Stomach (tissue), 9 donors: Measurements from ENCODE around the gene AGAP1. TPM values are rescaled to one million over a fixed set of nuclear protein-coding genes. Genes with fewer than 3 reads are reported as not detected.

Experiments used
- DNase-seq, 2 donors: peaks; one replicate each; pipeline versions ENCODE4 v3.0.0 to v3.0.0-alpha.2; 2013 to 2019
- H3K27ac ChIP-seq, 5 donors: fragments of 200-600 bp in 4 of 5; sonication (generic) in 4 of 5; one replicate each; pipeline ENCODE4 v1.5.1; 2013 to 2019; ENCODE audit warnings: mild to moderate bottlenecking in 1 of 5, moderate library complexity in 1 of 5
- H3K27me3 ChIP-seq, 3 donors: fragments of 200-600 bp; sonication (generic); one replicate each; pipeline ENCODE4 v1.5.1; 2017 to 2019; ENCODE audit warnings: mixed run types in 1 of 3
- H3K36me3 ChIP-seq, 4 donors: fragments of 200-600 bp; sonication (generic); 1 replicate in 3 of 4; 2 replicates in 1 of 4; pipeline ENCODE4 v1.5.1; 2016 to 2019
- H3K4me1 ChIP-seq, 4 donors: fragments of 200-600 bp; sonication (generic); one replicate each; pipeline ENCODE4 v1.5.1; 2016 to 2019
- H3K4me3 ChIP-seq, 4 donors: fragments of 200-600 bp; sonication (generic) in 3 of 4; one replicate each; pipeline ENCODE4 v1.5.1; 2016 to 2019; ENCODE audit warnings: mild to moderate bottlenecking in 1 of 4
- H3K9me3 ChIP-seq, 4 donors: fragments of 200-600 bp; sonication (generic); one replicate each; pipeline ENCODE4 v1.5.1; 2016 to 2019
- EP300 ChIP-seq: sonication (generic); formaldehyde crosslinking; IDR thresholded peaks from one replicate; pipeline ENCODE4 v1.6.1; 2017; ENCODE audit warnings: antibody characterized with exemption
- POLR2A ChIP-seq, 4 donors: fragments of 450-650 bp; IDR thresholded peaks; one replicate each; pipeline ENCODE4 v1.6.1; 2016; ENCODE audit warnings: antibody characterized with exemption in 4 of 4, control low read depth in 2 of 4, mild to moderate bottlenecking in 1 of 4, moderate library complexity in 1 of 4
- POLR2AphosphoS5 ChIP-seq, 3 donors: sonication (generic); formaldehyde crosslinking; IDR thresholded peaks; one replicate each; pipeline ENCODE4 v1.6.1; 2016; ENCODE audit warnings: antibody characterized with exemption in 3 of 3
- WGBS, 5 donors: extraction: QIAGEN DNeasy Blood & Tissue Kit in 3 of 5; methylation state at CpG; one replicate each; pipeline versions ENCODE4 v1.1.5 to v1.1.7; 2013 to 2018; 5-methylcytosine and 5-hydroxymethylcytosine counted together
- intact Hi-C: fragments of 100-400 bp; cut with DNase I; formaldehyde crosslinking; loops from one replicate; pipeline ENCODE4 v1.15.1; 2023; ENCODE audit warnings: low total_unique reads
- polyA plus RNA-seq, 3 donors: library from polyadenylated mRNA; stranded (reverse); fragments of 200-250 nt; gene quantifications; one replicate each; pipeline ENCODE4 v1.2.3, GENCODE V29; 2013
- total RNA-seq, 5 donors: library from RNA; depleted of rRNA; stranded (reverse); fragments of >200 nt; gene quantifications; one replicate each; pipeline versions ENCODE4 v1.1.0 to v1.2.3, GENCODE V29; 2014 to 2016
- TF ChIP-seq, protein P1 (sequence below), 7 experiments: fragments of 450-650 bp in 4 of 7; fragments of 200-600 bp in 3 of 7; sonication (generic) in 3 of 7; IDR thresholded peaks; one replicate each; pipeline ENCODE4 v1.5.1; 2016 to 2019; ENCODE audit warnings: antibody characterized with exemption in 7 of 7, control low read depth in 2 of 7, mild to moderate bottlenecking in 1 of 7
- donor health status: healthy with polysubstance abuse.
- donor health status: Bipolar disorder and iron deficiency.
- donor health status: healthy.

The AGAP1 gene
- total and polyA plus RNA-seq, 8 donors: 4.2 to 139 (median 35.0) TPM

DNA sequence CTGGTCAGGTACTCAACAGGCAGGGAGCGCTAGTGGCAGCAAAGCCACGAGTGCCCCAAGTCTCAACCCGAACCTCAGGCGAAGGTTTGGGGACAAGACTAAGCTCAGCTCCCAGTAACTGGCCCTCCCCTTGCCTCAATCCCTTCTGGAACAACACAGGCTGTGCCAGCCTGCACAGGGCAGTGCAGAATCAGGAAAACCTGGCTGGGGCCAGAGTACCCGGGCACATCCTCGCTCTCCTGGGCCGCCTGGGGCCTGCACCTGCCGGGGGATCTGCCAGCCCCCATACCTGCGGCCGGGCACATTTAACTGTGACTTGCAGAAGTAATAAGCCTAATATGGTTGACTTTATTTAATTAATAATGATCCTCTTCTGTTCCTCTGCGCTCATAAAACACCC is 613.7 kb downstream of the AGAP1 start:
- 88 to 94% (median 92%) methylated on average over 8 to 11 of the region's 11 CpGs for WGBS, 5 donors
- TF ChIP-seq POLR2A (IDR thresholded peaks at IDR 0.05): no peak
- TF ChIP-seq EP300: no peak
- no peak for TF ChIP-seq POLR2AphosphoS5 (IDR thresholded peaks at IDR 0.05)
- TF ChIP-seq, protein P1, sequence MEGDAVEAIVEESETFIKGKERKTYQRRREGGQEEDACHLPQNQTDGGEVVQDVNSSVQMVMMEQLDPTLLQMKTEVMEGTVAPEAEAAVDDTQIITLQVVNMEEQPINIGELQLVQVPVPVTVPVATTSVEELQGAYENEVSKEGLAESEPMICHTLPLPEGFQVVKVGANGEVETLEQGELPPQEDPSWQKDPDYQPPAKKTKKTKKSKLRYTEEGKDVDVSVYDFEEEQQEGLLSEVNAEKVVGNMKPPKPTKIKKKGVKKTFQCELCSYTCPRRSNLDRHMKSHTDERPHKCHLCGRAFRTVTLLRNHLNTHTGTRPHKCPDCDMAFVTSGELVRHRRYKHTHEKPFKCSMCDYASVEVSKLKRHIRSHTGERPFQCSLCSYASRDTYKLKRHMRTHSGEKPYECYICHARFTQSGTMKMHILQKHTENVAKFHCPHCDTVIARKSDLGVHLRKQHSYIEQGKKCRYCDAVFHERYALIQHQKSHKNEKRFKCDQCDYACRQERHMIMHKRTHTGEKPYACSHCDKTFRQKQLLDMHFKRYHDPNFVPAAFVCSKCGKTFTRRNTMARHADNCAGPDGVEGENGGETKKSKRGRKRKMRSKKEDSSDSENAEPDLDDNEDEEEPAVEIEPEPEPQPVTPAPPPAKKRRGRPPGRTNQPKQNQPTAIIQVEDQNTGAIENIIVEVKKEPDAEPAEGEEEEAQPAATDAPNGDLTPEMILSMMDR (IDR thresholded peaks at IDR 0.05): no peak
- Histone ChIP-seq H3K36me3 (no peaks in the 10 kb centered on the region), H3K4me3 (no peak overlapping the region), H3K27ac (no peak overlapping the region), H3K27me3 (no peaks in the 10 kb centered on the region), H3K9me3 (no peaks in the 10 kb centered on the region), H3K4me1 (no peaks in the 10 kb centered on the region)
- intact Hi-C loops: no loop called here
- no peak for DNase-seq

DNA sequence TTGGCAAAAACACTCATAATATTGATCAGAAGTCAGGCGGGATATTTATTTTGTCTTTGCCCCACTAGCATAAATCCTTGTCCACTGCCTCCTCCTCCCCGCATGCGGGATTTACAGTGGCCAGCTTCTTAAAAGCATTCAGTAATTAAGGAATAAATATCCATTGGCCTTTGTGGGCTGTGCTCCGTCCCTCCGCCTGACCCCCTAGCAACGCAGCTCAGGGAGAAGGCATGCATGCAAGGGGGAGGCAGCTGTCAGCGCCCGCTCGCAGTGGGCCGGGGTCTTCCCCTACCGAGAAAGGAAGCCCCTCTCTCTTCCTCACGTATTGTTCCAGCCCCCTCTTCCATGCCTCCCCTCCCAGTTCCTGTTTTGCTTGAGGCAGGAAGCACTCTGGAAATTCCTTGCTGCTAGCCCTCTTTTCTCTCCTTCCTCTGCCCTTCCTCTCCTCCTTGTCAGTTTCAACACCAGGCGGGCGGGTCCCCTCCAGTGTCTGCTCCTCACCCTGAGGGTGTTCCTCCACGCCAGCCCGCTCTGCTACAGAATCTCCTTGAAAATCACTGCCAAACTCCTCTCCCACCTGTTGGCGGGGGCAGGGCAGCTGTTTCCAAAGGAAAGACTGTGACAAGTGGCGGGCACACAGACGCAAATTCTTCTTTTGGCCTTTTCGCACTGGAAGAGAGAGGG is 614.2 kb downstream of the AGAP1 start:
- WGBS, 5 donors: 60 to 75% (median 64%) methylated on average over 20 of the region's 20 CpGs
- intact Hi-C loops: no loop called here
- Histone ChIP-seq H3K4me3 (no peak overlapping the region), H3K9me3 (no peaks in the 10 kb centered on the region), H3K4me1 (no peaks in the 10 kb centered on the region), H3K27ac (no peak overlapping the region), H3K27me3 (no peaks in the 10 kb centered on the region), H3K36me3 (no peaks in the 10 kb centered on the region)
- TF ChIP-seq EP300: no peak
- TF ChIP-seq POLR2A (IDR thresholded peaks at IDR 0.05): no peak
- TF ChIP-seq, protein P1 (IDR thresholded peaks at IDR 0.05): no peak
- TF ChIP-seq POLR2AphosphoS5 (IDR thresholded peaks at IDR 0.05): no peak
- no peak for DNase-seq

DNA sequence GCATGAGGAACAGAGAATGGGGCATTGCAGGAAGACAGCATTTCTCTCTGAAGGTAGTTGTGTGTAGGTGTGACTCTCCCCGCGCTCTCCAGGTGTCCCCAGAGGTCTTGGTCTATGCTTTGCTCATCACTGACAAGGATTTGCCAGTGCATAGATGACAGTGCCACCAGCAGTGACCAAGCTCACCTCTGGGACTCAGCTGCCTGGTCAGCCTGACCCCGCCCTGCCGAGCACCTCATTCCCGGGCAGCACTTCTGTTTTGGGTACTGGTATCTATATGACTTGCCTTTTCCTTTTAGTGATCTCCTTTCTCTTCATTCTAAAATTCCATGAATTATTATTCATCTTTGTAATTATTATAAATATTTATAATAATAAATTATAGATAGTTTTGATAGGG is 615.2 kb downstream of the AGAP1 start:
- Histone ChIP-seq H3K36me3 (no peaks in the 10 kb centered on the region), H3K27ac (no peak overlapping the region), H3K4me3 (no peak overlapping the region), H3K9me3 (no peaks in the 10 kb centered on the region), H3K4me1 (no peaks in the 10 kb centered on the region), H3K27me3 (no peaks in the 10 kb centered on the region)
- TF ChIP-seq POLR2AphosphoS5 (IDR thresholded peaks at IDR 0.05) (no peak), POLR2A (IDR thresholded peaks at IDR 0.05) (no peak), EP300 (no peak)
- 88 to 96% (median 92%) methylated on average over 5 of the region's 5 CpGs for WGBS, 5 donors
- DNase-seq: no peak
- intact Hi-C loops: no loop called here

DNA sequence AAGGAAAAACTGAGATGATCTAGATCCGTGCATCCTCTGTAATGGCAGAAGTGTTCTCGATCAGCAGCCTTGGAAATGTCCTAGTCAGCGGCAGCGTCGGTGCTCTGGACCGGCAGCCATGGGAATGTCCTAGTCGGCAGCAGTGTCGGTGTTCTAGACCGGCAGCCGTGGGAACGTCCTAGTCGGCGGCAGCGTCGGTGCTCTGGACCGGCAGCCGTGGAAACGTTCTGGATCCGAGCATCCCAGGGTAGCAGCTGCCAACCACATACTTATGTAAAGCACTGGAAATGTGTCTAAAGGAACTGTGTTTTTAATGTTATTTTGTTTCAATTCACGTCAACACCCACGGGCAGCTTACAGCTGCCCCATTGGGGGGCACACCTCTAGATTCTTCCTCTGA is 615.6 kb downstream of the AGAP1 start:
- H3K4me1 ChIP-seq: no peaks in the 10 kb centered on the region
- intact Hi-C loops: no loop called here
- no peaks in the 10 kb centered on the region for H3K9me3 ChIP-seq
- H3K4me3 ChIP-seq: no peak overlapping the region
- DNase-seq: no peak
- no peaks in the 10 kb centered on the region for H3K36me3 ChIP-seq
- TF ChIP-seq EP300 (no peak), POLR2AphosphoS5 (IDR thresholded peaks at IDR 0.05) (no peak), POLR2A (IDR thresholded peaks at IDR 0.05) (no peak)
- TF ChIP-seq, protein P1 (IDR thresholded peaks at IDR 0.05): no peak
- no peaks in the 10 kb centered on the region for H3K27me3 ChIP-seq
- 95 to 98% (median 97%) methylated on average over 21 of the region's 21 CpGs for WGBS, 5 donors
- no peak overlapping the region for H3K27ac ChIP-seq

DNA sequence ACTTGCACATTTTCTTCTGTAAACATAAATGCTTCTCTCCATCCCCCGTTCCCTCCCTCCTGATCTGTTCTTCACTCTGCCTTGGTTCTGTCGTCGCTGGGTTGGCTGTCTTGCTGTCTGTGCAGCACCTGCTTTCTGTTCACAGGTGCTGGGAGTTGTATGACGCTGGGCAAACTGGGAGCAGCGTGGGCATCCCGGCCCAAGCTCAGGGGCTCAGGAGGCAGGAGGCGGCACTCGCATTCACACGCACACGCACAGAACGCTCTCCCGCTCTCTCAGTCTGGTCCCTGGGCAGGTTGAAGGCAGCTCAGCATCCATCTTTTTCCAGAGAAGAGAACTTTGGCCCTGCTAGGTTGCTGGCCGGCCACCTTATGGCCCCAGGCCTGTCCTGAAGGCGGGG is 618.6 kb downstream of the AGAP1 start:
- no peaks in the 10 kb centered on the region for H3K27me3 ChIP-seq
- DNase-seq: no peak
- no peak overlapping the region for H3K27ac ChIP-seq
- H3K4me3 ChIP-seq: no peak overlapping the region
- H3K4me1 ChIP-seq: peaks cover 0 to 2% (median 0%) of the 10 kb centered on the region in 4 donors
- no peak for TF ChIP-seq POLR2AphosphoS5 (IDR thresholded peaks at IDR 0.05)
- TF ChIP-seq, protein P1 (IDR thresholded peaks at IDR 0.05): no peak
- no peak for TF ChIP-seq POLR2A (IDR thresholded peaks at IDR 0.05)
- TF ChIP-seq EP300: no peak
- WGBS, 5 donors: 86 to 95% (median 90%) methylated on average over 11 to 14 of the region's 14 CpGs
- no peaks in the 10 kb centered on the region for H3K36me3 ChIP-seq
- intact Hi-C loops: no loop called here
- no peaks in the 10 kb centered on the region for H3K9me3 ChIP-seq
